ENCODE results near the gene STX10.

Gene STX10

GRCh38 chr19:13139633-13140311 lies 10.4 kb downstream of the STX10 start:
- ATAC-seq, result no peak
- no peak for DNase-seq

GRCh38 chr19:13138916-13139198 lies 11.3 kb downstream of the STX10 start:
- ATAC-seq (no peak), DNase-seq (no peak)

- ATAC-seq (no peak), DNase-seq (no peak)
Measured at GRCh38 chr19:13138171-13138915, 11.8 kb downstream of the STX10 start.

GRCh38 chr19:13137290-13137794 lies 12.8 kb downstream of the STX10 start:
- no peak for ATAC-seq
- DNase-seq, result no peak

- no peak for DNase-seq
- no peak for ATAC-seq
Measured at GRCh38 chr19:13135068-13136062, 14.8 kb downstream of the STX10 start.

- no peak for DNase-seq
- no peak for ATAC-seq
Measured at GRCh38 chr19:13134626-13135025, 15.5 kb downstream of the STX10 start.

GRCh38 chr19:13133241-13133870 lies 16.8 kb downstream of the STX10 start:
- DNase-seq (no peak), ATAC-seq (no peak)

- ATAC-seq (peak; percentile 99), DNase-seq (peak; percentile 73)
Measured at GRCh38 chr19:13132471-13133180, 17.5 kb downstream of the STX10 start.

- DNase-seq, result no peak
- no peak for ATAC-seq
Measured at GRCh38 chr19:13130886-13131490, 19.2 kb downstream of the STX10 start.

- DNase-seq (no peak), ATAC-seq (no peak)
Measured at GRCh38 chr19:13129384-13129783, 20.8 kb downstream of the STX10 start.

GRCh38 chr19:13128583-13128982 lies 21.6 kb downstream of the STX10 start:
- DNase-seq (no peak), ATAC-seq (no peak)

- DNase-seq (no peak), ATAC-seq (no peak)
Measured at GRCh38 chr19:13127811-13128575, 22.2 kb downstream of the STX10 start.

GRCh38 chr19:13127051-13127450 lies 23.1 kb downstream of the STX10 start:
- ATAC-seq (no peak), DNase-seq (no peak)

GRCh38 chr19:13122980-13123957 lies 26.9 kb downstream of the STX10 start:
- no peak for ATAC-seq
- DNase-seq, result no peak

- ATAC-seq, result peak; percentile 2
- DNase-seq, result peak; percentile 43
Measured at GRCh38 chr19:13122275-13122878, 27.8 kb downstream of the STX10 start.

- ATAC-seq, result peak; percentile 6
- peak; percentile 51 for DNase-seq
Measured at GRCh38 chr19:13121551-13122274, 28.5 kb downstream of the STX10 start.

GRCh38 chr19:13120817-13121216 lies 29.4 kb downstream of the STX10 start:
- DNase-seq (no peak), ATAC-seq (no peak)

GRCh38 chr19:13120031-13120430 lies 30.1 kb downstream of the STX10 start:
- ATAC-seq, result no peak

More at GRCh38 chr19:13120031-13120430, 30.1 kb downstream of the STX10 start:
- DNase-seq, result no peak

Data from stimulated activated naive CD8-positive, alpha-beta T cell treated with anti-CD3 and anti-CD28 coated beads, Interleukin-15, Interleukin-2, amounts not matched to agents 100 U/mL and 50 U/mL, for 24 hours (primary cell).